HG03025 (cell line): Measurements from ENCODE around the gene PRKN.

Source experiments
- ATAC-seq: cut with Tn5 transposase; IDR thresholded peaks from one replicate; pipeline ENCODE4 v1.9.1; 2021; ENCODE audit warnings: mild to moderate bottlenecking, moderate library complexity; ENCODE audit not compliant: unreplicated experiment, low FRiP score

The PRKN gene

GRCh38 chr6:162343198-162343935, 384.2 kb downstream of the PRKN start:
- no peak for ATAC-seq

GRCh38 chr6:162337412-162337811, 390.2 kb downstream of the PRKN start:
- no peak for ATAC-seq

DNA sequence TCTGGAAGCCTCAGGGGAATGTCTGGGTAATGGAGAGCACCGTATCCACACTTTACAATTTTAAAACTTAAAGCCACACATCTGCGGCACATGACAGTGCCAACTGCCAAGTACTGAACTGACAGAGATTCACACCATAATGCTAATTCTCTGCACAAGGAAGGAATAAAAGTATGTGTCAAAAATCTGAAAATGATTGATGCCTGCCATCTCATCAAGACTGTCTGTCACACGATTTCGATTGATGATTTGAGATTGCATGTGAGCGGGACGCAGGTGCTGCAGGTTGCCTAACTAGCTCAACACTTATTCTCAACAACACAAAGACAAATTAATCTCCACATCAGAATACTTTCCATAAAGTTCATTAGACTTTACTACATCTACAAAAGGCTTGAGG, 391.2 kb downstream of the PRKN start:
- ATAC-seq: no peak

GRCh38 chr6:162332365-162332764, 395.2 kb downstream of the PRKN start:
- no peak for ATAC-seq

DNA sequence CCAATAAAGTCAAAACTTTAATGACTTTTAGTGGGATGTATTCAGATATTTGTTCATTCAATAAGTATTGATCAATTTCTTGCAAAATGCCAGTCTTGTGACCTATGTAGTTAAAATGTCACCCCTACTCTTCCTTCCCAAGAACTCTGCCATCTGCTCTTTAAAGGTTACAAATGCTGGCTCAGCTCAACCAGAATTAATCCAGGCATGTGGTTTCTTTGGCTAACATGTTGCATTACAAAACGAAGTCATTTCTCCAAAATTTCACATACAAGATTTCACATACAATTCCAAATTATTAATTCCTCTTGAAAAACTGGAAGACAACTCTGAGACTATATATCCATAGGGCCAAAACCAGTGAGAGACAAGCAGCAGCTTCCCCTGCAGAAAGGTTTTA, 395.7 kb downstream of the PRKN start:
- ATAC-seq: no peak

DNA sequence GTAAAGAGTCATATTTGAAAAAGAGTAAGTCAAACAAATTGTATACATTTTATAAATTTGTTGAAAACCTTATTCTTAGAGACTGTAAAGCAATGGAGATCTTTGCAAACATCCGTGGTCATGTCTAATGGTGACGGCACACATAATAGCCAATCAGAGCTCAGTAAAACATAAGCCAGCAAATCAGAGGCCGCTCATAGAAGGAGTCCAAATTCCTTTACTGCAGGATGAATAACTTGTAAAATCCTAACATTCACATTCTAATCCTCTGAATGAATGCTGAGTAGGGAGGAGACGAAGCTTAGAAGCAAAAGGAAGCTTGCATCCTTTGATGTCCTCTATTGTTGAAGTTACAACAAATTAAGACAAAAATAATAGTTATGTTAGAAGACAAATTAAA, 401.7 kb downstream of the PRKN start:
- no peak for ATAC-seq

DNA sequence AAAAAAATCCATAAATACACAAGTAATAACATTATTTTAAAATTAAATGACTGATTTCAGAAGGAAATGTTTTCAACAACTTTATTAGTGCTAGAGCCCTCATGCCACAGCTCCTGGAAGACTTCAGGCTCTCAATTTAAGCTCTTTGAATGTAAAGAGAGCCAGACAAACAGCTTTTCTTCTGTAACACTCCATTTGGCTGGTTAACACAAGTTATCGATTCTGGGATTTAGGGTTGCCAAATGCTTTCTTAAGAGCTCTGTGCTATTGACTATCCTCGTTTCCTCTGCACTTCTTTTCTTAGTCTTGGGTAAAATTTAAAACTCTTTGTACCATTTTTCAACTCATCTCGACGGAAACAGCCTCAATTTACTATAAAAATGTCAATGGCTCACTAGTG, 402.5 kb downstream of the PRKN start:
- no peak for ATAC-seq

- no peak for ATAC-seq
These were observed 412.3 kb downstream of the PRKN start for GRCh38 chr6:162315291-162315690.

GRCh38 chr6:162313922-162314660, 413.5 kb downstream of the PRKN start:
- ATAC-seq: no peak

DNA sequence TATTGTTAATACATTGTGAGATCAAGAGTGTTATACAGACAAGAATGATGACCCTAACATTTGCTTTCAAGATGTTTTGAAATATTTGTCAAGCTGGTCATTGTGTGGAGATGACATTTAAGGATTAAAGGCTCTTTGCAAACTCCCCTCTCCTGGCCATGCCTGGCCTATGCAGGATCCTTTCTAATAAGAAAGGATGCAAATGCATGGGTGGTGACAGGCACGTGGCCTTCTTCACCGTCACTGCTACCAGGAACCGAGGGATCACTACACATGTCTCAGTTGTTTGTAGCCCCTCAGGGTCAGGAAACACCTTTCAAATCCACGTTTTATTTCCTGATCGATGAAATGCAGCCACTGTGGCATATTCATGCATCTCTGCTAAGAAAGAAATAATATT, 419.7 kb downstream of the PRKN start:
- no peak for ATAC-seq

GRCh38 chr6:162306616-162307015, 420.9 kb downstream of the PRKN start:
- no peak for ATAC-seq

DNA sequence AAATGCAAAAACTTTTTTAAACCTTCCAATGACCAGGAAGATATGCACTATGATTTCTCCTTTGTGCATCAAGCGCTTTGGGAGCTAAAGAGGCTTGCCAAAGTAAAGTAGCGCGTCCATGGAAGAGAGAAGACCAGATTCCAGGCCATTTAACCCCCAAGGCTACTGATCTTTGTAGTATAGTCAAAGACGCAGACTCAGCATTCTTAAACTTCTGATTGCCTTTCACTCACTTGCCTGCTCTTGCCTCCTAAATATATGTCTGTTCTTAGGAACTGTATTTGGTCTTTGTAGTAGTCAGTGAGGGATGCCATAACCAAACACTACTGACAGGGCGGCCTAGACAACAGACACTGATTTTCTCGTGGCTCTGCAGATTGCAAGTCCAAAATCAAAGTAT, 426.4 kb downstream of the PRKN start:
- no peak for ATAC-seq

- ATAC-seq: no peak
These were observed 433.5 kb downstream of the PRKN start for GRCh38 chr6:162294029-162294428.

- ATAC-seq: no peak
These were observed 434.7 kb downstream of the PRKN start for GRCh38 chr6:162292915-162293314.

DNA sequence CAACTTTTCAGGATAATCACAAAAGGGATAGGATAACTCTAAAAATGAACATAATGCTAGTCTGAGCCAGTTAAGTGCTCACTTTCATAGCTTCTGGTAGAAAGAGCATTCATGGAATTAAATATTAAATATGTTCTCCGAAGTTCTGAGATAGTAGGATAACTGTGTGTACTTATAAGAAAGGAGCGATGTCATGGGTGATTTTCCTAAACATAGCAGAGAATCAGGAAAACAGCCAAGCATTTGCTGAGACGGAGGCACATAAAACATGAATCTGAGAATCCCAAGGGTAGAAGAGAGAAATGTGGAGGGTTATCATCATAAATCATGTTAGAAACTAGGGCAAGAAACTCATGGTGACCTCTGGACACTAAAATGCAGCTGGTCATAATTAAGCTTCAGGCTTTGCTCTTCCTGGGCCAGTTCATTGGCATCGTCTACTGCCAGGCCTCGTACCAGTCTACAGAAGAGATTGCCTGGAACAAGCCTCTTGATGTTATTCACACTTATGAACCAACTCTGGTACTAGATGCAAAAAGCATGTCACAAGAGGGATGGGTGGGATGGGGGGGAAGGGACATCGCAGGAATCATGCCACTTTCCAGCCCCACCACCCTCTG, 436.6 kb downstream of the PRKN start:
- no peak for ATAC-seq

DNA sequence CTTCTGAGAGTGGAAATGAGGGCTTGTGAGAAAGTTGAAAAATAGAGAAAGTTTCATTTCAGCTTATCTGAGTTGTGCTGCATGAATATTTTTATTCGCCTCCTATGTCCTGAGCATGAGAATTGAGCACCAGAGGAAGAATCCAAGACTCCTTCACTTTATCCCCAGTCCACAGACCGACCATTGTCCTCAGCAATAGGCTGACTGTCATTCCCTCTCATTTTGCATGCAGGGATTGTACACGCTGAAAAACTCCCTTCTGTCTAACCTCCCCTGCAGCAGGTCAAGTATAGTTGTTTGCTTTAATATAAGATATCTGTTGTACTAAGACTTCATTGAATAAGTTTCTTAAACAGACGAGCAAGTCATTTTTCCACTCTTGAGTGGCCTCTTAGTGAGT, 437.6 kb downstream of the PRKN start:
- ATAC-seq: no peak

DNA sequence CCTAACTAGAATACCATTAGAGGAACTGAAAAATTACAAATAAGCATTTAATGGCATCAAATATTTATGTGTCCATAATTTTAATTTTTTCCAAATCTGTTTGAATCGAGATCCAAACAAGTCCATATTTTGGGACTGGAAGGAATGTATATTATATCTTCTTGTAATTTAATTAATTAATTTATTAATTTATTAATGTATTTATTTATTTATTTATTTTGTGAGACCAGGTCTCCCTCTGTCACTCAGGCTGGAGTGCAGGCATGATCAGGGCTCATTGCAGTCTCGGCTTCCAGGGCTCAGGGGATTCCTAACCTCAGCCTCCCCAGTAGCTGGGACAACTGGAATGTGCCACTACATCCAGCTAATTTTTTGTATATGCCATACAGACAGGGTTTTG, 453.6 kb downstream of the PRKN start:
- ATAC-seq: no peak

DNA sequence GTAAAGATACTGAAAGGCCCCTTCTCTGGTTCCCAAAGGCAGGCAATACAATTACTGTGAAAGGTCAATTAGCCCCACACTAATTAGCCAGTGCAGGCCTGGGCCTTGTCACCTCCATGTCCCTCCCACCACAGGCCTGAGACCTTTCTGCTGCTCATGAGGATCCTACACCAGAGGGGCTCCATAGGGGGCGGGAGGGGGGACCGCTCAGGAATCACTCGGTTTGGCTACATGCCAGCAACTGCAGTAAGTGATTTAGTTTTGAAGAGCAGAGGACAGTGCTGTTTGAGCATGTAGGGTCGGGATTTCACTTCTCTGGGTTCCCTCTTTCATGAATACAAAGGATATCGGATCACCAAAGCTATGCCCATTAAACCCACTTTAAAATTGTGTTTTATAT, 455.6 kb downstream of the PRKN start:
- no peak for ATAC-seq

GRCh38 chr6:162270966-162271365, 456.6 kb downstream of the PRKN start:
- ATAC-seq: no peak

- ATAC-seq: no peak
These were observed 459.9 kb downstream of the PRKN start for GRCh38 chr6:162267641-162268040.

DNA sequence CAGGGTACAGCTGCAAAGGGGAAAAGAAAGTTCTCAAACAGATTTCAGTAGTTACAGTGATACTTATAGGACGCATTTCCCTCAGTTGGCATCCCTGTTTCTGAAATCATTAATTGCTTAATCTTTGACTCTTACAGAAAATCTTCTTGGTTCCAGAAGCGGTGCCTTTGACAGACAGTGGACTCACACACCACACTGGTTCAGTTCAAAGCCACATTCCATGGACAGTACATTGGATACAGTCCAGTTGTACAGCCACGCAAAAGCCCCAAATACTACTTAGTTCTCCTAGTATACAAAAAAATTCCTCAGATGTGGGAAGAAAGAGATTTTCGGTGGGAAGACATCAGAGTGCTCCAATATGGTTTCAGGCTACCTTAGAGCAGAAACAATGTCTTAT, 460.4 kb downstream of the PRKN start:
- ATAC-seq: no peak

DNA sequence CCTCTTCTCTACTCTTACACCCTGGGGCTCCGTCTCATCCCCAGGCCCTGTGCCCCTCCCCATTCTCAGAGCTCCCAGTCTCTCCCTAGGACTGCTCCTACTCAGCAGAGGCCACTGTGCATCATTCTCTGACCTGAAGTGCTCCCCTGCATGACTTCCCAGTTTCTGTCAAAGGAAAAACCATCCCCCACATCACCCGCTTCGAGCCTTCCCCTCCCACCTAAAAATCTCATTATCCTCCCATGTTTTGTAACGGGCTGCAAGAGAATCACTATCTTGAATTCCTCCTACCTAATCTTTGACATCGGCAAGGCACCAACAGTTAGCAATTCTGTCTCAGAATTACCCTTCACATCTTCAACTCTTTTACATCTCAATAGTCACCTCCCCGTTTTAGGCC, 463.0 kb downstream of the PRKN start:
- ATAC-seq: no peak
